HG02678 (cell line): ENCODE results near the gene SPEG.
"Not testable (repeated sequence)": the region's sequence is repeated elsewhere in the genome, so short reads cannot be mapped to it uniquely, and the experiment has no call there.

ENCODE experiments used
- ATAC-seq: cut with Tn5 transposase; IDR thresholded peaks from one replicate; pipeline ENCODE4 v1.9.1; 2021; ENCODE audit warnings: mild to moderate bottlenecking, moderate library complexity; ENCODE audit not compliant: unreplicated experiment

Gene SPEG

GRCh38 chr2:219404291-219404910, 30.2 kb upstream of the SPEG start:
- ATAC-seq = no peak

- ATAC-seq = no peak
Measured at GRCh38 chr2:219404954-219405353, 29.7 kb upstream of the SPEG start.

DNA sequence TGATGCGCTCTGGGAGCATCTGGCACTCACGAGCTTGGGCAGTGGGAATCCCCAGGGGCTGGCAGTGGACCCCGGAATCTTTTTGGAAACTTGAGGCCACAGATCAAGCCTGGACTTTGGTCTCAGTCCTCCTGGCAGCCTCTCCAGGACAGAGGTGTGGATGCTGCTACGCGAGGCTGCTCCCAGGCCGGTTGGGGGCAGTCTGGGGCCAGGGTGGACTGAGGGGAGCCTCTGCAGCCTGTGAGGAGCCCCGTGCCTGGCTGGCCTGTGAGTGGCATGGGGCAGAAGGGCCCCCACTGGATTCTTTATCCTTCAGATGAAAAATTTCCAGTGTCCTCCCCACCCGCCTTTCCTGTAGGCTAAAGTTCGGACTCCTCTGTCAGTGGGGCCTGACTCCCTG, 29.2 kb upstream of the SPEG start:
- ATAC-seq = no peak

DNA sequence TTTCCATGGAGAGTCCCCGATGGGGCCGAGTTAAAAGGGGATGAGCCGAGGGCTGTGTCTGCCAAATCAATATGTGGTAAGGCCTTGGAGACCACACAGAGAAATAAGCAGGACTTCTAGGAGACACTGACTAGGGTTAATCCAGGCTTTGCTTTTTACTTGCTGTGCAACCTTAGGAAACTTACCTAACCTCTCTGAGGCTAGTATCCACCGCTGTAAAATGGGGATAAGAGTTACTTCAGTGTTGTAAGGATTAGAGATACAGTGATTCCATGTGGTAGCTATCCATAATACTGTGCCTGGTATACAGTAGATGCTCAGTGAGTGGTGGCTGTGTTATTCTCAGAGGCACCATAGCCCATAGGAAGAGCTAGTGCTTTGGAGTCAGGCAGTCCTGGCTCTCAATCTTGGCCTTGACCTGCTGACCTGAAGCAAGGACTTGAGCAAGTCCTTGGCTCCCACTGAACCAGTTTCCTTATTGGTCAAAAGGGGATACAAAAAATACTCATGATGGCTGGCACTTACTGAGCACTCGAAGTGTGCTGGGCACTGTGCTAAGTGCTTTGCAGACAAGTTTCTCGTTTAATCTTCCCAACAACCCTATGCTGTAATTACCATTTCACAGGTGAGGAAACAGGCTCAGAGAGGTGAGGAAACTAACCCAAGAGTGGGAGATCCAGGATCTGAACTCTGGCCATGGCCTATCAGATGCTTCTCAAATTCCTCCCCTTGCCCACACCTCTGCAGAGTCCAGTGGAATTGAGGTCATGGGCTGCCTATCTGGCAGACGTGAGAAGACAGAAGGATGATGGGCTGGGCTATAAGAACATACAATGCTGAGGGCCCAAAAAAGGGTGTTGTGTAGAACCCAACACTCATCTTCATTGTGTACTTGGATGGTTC, 28.4 kb upstream of the SPEG start:
- no peak for ATAC-seq

DNA sequence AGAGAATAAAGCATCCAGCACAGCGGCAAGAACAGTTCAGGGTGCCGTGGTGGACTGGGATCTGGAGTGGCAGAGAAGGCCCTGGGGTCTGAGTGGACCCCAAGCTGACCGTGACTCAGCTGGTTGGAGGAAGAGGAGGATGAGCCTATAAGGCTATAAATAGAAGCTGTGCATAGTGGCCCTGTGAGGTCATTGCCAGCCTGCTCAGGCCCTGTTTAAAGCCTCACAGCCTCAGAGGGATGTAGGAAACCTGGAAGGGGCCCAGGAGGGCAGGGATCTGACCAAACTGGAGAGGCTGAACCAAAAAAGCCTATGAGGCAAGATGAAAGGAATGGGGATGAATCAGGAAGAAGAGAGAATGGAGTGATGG, 27.8 kb upstream of the SPEG start:
- no peak for ATAC-seq

DNA sequence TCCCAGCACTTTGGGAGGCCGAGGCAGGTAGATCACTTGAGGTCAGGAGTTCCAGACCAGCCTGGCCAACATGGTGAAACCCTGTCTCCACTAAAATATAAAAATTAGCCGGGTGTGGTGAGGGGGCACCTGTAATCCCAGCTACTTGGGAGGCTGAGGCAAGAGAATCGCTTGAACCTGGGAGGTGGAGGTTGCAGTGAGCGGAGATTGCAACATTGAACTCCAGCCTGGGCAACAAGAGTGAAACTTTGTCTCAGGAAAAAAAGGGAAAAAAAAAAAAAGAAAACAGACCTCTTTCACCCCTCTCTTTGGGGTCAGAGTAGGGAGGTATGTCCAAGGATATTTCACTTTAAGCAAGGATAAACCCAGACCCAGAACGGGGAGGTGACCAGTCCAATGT, 27.3 kb upstream of the SPEG start:
- ATAC-seq = not testable (repeated sequence)

DNA sequence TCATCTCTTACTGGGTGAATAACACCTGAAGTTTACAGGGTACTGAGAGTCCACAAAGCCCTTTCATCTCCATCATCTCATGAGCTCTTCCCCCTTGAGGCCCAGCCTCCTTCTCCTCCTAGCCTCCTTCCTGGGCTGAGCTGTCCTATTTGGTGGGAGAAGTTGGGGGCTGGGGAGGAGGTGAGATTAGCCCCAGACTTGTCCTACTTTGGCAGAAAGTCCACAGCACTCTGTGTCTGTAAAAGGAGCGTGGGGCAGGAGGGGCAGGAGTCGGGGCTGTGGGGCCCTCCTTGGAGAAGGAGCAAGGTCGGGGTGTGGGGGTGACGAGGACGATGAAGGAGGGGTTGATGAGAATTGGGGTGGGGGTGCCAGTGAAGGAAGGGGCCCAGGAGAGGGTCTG, 26.4 kb upstream of the SPEG start:
- ATAC-seq = no peak

- ATAC-seq = no peak
Measured at GRCh38 chr2:219408631-219409030, 26.0 kb upstream of the SPEG start.

DNA sequence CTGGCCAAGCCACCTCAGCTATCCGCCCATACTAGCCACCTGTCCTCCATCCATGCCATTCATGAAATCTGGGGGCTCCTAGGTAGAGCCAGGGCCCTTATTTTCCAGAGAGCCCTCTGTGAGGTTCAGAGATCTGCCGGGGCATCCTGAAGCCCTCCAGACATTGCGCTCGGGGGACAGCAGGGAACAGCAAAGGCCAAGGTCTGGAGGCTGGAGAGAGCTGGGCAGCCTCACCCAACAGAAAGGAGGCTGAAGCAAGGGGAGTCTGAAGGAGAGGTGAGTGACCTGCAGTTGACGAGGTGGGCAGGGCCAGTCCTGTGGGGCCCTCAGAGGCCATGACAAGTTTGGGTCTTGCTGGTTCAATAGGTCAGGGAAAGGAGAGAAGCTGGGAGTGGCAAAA, 25.0 kb upstream of the SPEG start:
- ATAC-seq = no peak

DNA sequence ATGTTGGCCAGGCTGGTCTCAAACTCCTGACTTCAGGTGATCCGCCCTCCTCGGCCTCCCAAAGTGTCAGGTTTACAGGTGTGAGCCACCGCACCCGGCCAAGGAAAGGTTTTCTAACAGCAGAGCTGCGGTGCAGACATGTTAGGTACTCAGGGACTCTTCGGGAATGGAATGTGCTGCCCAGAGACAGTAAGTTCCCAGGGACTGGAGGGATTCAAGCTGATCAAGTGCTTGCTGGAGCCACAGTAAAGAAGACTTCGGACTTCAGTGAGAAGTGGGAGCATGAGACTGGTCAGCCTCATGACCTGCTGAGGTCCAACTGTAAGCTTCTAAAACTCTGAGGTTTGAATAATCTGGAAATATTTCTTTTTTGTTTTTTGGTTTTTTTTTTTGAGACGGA, 24.3 kb upstream of the SPEG start:
- no peak for ATAC-seq

- ATAC-seq = no peak
Measured at GRCh38 chr2:219414857-219415256, 19.8 kb upstream of the SPEG start.

DNA sequence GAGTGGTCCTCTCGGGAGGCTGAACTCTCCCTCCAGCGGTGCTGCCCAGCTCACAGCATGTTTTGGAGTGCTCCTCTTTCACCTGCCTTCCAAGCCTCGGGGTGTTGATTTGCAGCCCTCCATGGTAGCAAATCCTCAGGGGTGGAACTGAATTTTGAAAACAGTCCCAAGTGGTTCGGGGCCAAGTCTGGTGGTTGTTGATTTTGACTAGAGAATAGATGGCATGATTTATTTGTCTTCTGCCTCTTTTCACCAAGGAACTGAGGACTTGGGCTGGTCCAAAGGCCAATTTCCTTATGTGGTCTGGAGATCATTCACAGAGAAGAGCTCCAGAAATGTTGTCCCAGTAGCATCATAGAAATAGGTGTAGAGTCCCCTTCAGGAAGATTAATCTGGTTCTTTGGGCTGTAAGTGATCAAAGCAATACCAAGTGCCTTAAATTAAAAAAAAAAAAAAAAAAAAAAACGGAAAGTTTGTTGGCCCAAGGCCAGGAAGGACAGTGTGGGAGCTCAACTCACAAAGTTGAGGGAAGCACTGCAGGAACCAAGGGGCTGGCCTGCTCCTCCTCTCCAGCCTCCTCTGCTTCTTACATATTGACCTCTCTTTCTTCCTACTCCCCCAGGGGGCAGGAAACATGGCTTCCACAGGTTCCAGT, 18.9 kb upstream of the SPEG start:
- ATAC-seq = no peak

GRCh38 chr2:219416235-219416602, 18.4 kb upstream of the SPEG start:
- no peak for ATAC-seq

DNA sequence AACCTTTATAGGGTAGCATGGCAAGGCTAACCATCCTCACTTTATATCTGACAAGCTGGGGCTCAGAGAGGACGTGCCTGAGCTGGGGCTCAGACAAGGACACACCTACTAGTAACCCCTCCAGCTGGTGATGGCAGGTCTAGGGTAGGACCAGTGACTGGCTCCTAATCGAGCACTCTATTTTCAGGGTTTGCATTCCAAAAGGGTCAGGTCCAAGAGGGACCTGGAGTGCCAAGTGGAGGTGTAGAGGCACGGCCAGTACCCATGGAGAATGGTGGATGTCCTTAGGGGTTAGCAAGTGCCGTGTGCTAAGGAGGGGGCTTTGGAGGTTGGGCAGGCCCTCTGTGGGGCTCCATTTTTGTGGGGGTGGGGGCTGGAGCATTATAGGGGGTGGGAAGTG, 17.7 kb upstream of the SPEG start:
- no peak for ATAC-seq

- no peak for ATAC-seq
Measured at GRCh38 chr2:219417374-219417773, 17.3 kb upstream of the SPEG start.

DNA sequence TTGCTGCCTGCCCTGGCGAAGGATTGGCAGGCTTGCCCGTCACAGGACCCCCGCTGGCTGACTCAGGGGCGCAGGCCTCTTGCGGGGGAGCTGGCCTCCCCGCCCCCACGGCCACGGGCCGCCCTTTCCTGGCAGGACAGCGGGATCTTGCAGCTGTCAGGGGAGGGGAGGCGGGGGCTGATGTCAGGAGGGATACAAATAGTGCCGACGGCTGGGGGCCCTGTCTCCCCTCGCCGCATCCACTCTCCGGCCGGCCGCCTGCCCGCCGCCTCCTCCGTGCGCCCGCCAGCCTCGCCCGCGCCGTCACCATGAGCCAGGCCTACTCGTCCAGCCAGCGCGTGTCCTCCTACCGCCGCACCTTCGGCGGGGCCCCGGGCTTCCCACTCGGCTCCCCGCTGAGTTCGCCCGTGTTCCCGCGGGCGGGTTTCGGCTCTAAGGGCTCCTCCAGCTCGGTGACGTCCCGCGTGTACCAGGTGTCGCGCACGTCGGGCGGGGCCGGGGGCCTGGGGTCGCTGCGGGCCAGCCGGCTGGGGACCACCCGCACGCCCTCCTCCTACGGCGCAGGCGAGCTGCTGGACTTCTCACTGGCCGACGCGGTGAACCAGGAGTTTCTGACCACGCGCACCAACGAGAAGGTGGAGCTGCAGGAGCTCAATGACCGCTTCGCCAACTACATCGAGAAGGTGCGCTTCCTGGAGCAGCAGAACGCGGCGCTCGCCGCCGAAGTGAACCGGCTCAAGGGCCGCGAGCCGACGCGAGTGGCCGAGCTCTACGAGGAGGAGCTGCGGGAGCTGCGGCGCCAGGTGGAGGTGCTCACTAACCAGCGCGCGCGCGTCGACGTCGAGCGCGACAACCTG, 16.3 kb upstream of the SPEG start, which contains the start of gene DES:
Gene DES (plus strand): TSS at position 223 of the 857 bp plus-strand sequence. CDS start 86 bp downstream, at position 309.
- ATAC-seq = no peak

DNA sequence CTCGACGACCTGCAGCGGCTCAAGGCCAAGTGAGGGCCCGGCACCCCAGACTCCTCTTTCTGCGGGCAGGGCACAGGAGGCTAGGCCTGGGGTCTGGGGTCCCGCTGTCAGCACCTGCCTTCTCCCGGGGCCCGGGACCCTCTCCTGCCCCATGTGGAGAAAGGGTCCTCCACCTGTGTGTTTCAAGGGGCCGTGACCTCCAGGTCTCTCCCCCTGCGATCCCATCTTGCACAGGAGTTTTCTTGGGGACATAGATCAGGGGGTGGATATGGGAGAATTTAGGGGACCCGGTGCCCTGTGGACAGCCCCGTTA, 15.7 kb upstream of the SPEG start:
- ATAC-seq = no peak

DNA sequence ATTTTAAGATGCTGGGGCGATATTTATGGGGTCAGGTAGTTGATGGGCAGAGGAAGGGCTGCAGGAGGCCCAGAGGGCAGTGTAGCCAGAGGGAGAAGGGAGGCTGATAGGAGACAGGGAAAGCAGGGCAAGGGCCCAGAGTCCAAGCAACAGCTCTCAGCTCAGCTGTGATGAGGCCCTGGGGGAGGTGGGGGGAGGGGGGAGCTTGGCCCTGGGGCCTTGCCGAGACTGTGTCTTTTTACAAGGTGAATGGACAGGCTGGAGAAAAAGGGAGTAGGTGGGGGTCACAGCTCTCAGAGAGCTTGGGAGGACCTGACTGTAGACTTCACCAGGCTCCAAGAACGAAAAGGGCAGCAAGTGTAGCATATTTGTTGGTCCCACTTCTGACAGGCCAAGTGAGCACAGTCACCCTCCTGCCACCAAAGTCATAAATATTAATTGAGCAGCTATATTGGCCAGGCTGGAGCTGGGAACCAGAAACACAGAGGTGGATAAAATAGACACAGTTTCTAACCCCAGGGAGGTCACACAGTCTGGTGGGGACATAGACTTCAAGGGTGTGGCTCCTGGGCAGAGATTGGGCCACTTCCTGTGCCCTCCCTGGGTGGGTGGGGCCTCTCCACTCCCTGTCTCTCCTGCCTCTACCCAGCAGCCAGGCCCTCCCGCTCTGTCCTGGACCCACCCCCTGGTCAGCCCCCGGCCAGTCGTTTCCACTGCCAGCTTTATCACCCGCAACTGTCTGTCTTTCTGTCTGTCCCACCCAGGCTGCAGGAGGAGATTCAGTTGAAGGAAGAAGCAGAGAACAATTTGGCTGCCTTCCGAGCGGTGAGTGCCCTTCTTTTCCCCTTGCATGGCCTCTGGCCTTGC, 15.1 kb upstream of the SPEG start:
- no peak for ATAC-seq

DNA sequence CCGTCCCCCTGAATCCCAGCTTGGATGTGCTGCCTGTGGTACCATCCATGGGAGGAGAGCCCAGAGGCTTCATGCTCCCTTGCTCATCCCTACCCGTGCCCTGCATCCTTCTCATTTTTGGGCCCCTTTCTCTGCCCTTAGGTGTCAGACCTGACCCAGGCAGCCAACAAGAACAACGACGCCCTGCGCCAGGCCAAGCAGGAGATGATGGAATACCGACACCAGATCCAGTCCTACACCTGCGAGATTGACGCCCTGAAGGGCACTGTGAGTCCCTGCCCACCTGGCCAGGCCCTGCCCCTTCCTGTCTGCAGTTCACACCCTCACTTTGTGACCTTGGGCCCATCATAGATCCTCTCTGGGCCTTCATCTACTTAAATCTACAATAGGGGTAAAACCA, 14.0 kb upstream of the SPEG start:
- no peak for ATAC-seq

DNA sequence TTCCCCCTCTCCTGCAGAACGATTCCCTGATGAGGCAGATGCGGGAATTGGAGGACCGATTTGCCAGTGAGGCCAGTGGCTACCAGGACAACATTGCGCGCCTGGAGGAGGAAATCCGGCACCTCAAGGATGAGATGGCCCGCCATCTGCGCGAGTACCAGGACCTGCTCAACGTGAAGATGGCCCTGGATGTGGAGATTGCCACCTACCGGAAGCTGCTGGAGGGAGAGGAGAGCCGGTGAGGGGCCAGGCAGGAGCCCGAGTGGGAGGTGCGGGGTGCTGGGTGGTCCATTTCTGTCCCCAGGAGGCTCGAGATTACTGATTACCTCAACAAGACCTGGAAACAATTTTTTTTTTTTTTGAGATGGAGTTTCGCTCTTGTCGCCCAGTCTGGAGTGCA, 13.3 kb upstream of the SPEG start:
- ATAC-seq = no peak
